Adrenal gland (tissue), 12 donors: Measurements from ENCODE around the gene ATF7IP. TPM values are rescaled to one million over a fixed set of nuclear protein-coding genes. Genes with fewer than 3 reads are reported as not detected.
A peak's percentile ranks its signal among the peaks of the same experiment; 100 is the strongest.

Experiments
- DNase-seq, 7 donors: peaks; one replicate each; pipeline ENCODE4 v3.0.0-alpha.2; 2019 to 2020
- H3K27ac ChIP-seq, 5 donors: fragments of 200-600 bp; sonication (generic) in 4 of 5; 1 replicate in 3 of 5; 2 replicates in 2 of 5; pipeline versions ENCODE4 v1.5.1 to v1.8.0; 2016 to 2020; ENCODE audit warnings: mild to moderate bottlenecking in 1 of 5
- H3K27me3 ChIP-seq: fragments of 200-600 bp; 2 replicates; pipeline ENCODE4 v1.8.0; 2021
- H3K36me3 ChIP-seq, 2 donors: fragments of 200-600 bp; replicated peaks in 1 of 2; 1 replicate in 1 of 2; 2 replicates in 1 of 2; pipeline versions ENCODE4 v1.5.1 to v1.8.0; 2018 to 2022
- H3K4me1 ChIP-seq, 2 donors: fragments of 200-600 bp; replicated peaks in 1 of 2; 1 replicate in 1 of 2; 2 replicates in 1 of 2; pipeline versions ENCODE4 v1.5.1 to v1.8.0; 2018 to 2021
- H3K4me3 ChIP-seq, 4 donors: fragments of 200-600 bp; sonication (generic) in 3 of 4; one replicate each; pipeline ENCODE4 v1.5.1; 2016 to 2018
- H3K9me3 ChIP-seq, 3 donors: fragments of 200-600 bp; sonication (generic) in 1 of 3; replicated peaks in 1 of 3; 1 replicate in 2 of 3; 2 replicates in 1 of 3; pipeline versions ENCODE4 v1.5.1 to v1.8.0; 2016 to 2021
- POLR2A ChIP-seq, 2 donors: fragments of 450-650 bp; IDR thresholded peaks; one replicate each; pipeline ENCODE4 v1.6.1; 2017; ENCODE audit warnings: antibody characterized with exemption in 2 of 2, mild to moderate bottlenecking in 2 of 2, moderate library complexity in 1 of 2
- WGBS, 4 donors: extraction: QIAGEN DNeasy Blood & Tissue Kit in 2 of 4; methylation state at CpG; one replicate each; pipeline versions ENCODE4 v1.1.5 to v1.1.7; 2013 to 2017; 5-methylcytosine and 5-hydroxymethylcytosine counted together
- intact Hi-C, 2 donors: fragments of 100-400 bp; cut with DNase I; formaldehyde crosslinking; loops; one replicate each; pipeline versions ENCODE4 v1.14.1 to v1.15.0; 2022 to 2023
- polyA plus RNA-seq, 3 donors: library from polyadenylated mRNA; stranded (reverse); fragments of 200-250 nt in 2 of 3; fragments of 350-450 nt in 1 of 3; fragmentation: Illumina TruSeq in 1 of 3; extraction: RNeasy Lipid Tissue Mini Kit (QIAGEN cat#74804) in 1 of 3; gene quantifications; one replicate each; pipeline ENCODE4 v1.2.3, GENCODE V29; 2013 to 2014
- total RNA-seq, 9 donors: library from RNA; depleted of rRNA in 4 of 9; stranded (reverse); fragments of >200 nt in 4 of 9; fragments of 120-200 nt in 1 of 9; fragmentation: NEBNext Ultra II Directional in 1 of 9; extraction: Animal tissue kit (Norgen Biotek cat#: 25700) in 1 of 9; gene quantifications; one replicate each; pipeline versions ENCODE4 v1.1.0 to v1.2.4, GENCODE V29; 2013 to 2023
- TF ChIP-seq, protein P1 (sequence below), 6 experiments: fragments of 450-650 bp in 4 of 6; fragments of 200-600 bp in 2 of 6; sonication (generic) in 1 of 6; IDR thresholded peaks; 1 replicate in 5 of 6; 2 replicates in 1 of 6; pipeline versions ENCODE4 v1.5.1 to v1.8.0; 2016 to 2021; ENCODE audit warnings: antibody characterized with exemption in 6 of 6, mild to moderate bottlenecking in 2 of 6, moderate library complexity in 1 of 6
- donor health status: healthy with polysubstance abuse.
- donor health status: Bipolar disorder and iron deficiency.
- donor health status: DM: yes; HTN: yes; CAD: no.
- donor health status: DM: no; HTN: no; CAD: no.
- donor health status: DM: no; HTN: no; CAD: no.
- donor health status: DM: yes; HTN: yes; CAD: no.

The ATF7IP gene
- total and polyA plus RNA-seq, 12 donors, result 8.5 to 101 (median 45.3) TPM

DNA sequence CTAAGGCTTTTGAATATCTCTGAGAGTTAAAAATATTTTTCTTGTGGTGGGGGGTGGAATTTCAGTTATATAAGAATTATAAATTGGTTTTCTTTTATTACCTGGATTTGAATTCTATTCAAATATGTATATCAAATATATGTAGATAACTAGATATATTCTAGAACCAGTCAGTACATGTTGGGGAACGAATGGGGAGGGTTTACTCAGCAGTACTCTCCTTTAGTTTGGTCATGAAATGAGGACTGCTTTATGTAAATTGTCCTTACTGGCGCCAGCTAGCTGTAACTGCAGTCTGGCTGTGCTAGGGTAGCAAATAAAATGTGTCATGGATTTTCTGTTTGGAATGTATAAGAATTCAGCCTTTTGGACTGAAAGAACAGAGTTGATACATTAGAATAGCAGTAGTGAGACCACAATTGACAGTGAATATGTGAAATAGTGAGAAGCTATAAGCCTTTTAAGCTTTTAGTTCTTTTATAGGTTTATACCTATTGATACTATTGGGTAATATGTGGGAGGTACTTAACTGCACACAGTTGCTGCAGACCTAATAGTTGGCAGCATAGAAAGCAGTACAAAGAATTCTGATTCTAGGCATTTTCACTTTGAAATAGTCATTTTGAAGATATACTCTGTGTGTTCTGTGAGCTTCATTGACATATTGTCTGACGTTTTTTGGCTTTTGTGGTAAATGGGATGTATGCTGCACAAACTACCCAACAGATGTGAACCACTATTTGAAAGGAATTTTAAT, 29.0 kb downstream of the ATF7IP start:
- H3K36me3 ChIP-seq, result no peaks in the 10 kb centered on the region
- H3K4me3 ChIP-seq, result peak overlapping the region in 1 of 4 donors; percentile 28
- TF ChIP-seq, protein P1, sequence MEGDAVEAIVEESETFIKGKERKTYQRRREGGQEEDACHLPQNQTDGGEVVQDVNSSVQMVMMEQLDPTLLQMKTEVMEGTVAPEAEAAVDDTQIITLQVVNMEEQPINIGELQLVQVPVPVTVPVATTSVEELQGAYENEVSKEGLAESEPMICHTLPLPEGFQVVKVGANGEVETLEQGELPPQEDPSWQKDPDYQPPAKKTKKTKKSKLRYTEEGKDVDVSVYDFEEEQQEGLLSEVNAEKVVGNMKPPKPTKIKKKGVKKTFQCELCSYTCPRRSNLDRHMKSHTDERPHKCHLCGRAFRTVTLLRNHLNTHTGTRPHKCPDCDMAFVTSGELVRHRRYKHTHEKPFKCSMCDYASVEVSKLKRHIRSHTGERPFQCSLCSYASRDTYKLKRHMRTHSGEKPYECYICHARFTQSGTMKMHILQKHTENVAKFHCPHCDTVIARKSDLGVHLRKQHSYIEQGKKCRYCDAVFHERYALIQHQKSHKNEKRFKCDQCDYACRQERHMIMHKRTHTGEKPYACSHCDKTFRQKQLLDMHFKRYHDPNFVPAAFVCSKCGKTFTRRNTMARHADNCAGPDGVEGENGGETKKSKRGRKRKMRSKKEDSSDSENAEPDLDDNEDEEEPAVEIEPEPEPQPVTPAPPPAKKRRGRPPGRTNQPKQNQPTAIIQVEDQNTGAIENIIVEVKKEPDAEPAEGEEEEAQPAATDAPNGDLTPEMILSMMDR (IDR thresholded peaks at IDR 0.05), result peak in 5 of 6 experiments; percentile 6 to 54 (median 43)
- TF ChIP-seq POLR2A (IDR thresholded peaks at IDR 0.05), result peak in 1 of 2 donors; percentile 48
- peak in 6 of 7 donors; percentile 34 to 68 (median 52) for DNase-seq
- H3K4me1 ChIP-seq, result peaks cover 31 to 70% of the 10 kb centered on the region in 2 donors
- intact Hi-C loops, result no loop called here
- 3 to 5% (median 5%) methylated on average over 3 of the region's 3 CpGs for WGBS, 4 donors
- H3K27ac ChIP-seq, result peak overlapping the region in 4 of 5 donors; percentile 15 to 64 (median 58)
- H3K27me3 ChIP-seq, result no peaks in the 10 kb centered on the region
- peaks cover 0 to 11% (median 3%) of the 10 kb centered on the region in 3 donors for H3K9me3 ChIP-seq

DNA sequence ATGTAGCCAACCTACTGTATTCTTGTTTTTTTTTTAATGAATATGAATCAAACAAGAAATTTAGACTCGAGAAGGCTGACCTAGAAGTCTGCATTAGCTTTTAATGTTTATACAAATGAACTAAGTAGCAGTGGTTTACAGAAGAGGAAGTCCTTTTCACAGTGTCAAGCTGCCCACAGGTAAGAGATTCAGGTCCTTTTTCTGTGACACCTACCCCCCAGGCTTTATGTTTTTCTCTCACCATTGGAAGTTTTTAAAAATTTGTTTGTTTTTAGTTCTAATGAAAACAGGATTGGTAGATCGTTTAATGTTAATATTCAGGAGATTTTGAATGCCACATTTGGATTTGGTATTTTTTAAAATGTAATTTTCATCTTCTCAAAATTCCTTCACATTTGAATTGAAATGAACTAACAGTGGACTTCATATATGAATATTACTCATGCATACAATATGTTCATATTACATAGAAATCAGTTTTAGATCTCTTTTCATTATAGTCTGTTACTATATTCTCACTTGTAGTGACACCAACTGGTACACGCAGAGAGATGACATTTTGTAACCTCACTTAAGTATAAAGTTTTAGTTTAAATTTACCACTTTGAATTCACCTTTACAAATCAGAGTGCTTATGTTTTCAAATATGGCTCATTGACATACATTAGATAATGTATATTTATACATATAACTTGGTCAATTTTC, 29.7 kb downstream of the ATF7IP start:
- DNase-seq, result no peak
- H3K27me3 ChIP-seq, result no peaks in the 10 kb centered on the region
- WGBS, 4 donors, result 33 to 45% (median 41%) methylated on average over 3 of the region's 3 CpGs
- peaks cover 0 to 14% (median 4%) of the 10 kb centered on the region in 3 donors for H3K9me3 ChIP-seq
- peak overlapping the region in 1 of 4 donors; percentile 28 for H3K4me3 ChIP-seq
- no peaks in the 10 kb centered on the region for H3K36me3 ChIP-seq
- peak overlapping the region in 4 of 5 donors; percentile 15 to 64 (median 58) for H3K27ac ChIP-seq
- peaks cover 31 to 70% of the 10 kb centered on the region in 2 donors for H3K4me1 ChIP-seq
- TF ChIP-seq, protein P1 (IDR thresholded peaks at IDR 0.05), result no peak
- TF ChIP-seq POLR2A (IDR thresholded peaks at IDR 0.05), result no peak
- intact Hi-C loops, result no loop called here

DNA sequence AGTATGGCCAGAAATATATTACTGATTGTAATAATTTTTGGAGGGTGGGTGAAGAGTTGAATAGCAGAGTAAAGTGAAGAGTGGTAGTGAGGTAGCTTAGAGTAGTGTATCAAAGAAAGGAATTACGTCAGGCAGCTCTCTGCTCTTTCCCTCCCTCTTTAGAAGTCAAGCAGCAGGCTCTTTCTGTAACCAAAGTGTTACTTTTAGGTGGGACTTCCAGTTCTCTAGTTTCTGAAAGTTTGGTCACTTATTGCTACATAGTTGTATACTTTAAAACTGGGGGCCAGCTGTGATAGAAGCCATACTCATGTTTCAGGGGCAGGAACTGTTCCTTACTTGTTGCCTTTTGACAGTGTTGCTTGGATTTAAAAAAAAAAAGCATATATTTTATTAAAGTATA, 30.6 kb downstream of the ATF7IP start:
- Histone ChIP-seq H3K36me3 (no peaks in the 10 kb centered on the region), H3K9me3 (peaks cover 0 to 14% (median 12%) of the 10 kb centered on the region in 3 donors), H3K4me3 (no peak overlapping the region), H3K27me3 (no peaks in the 10 kb centered on the region), H3K4me1 (peaks cover 28 to 63% of the 10 kb centered on the region in 2 donors), H3K27ac (no peak overlapping the region)
- no peak for DNase-seq
- intact Hi-C loops, result no loop called here
- no peak for TF ChIP-seq POLR2A (IDR thresholded peaks at IDR 0.05)
- TF ChIP-seq, protein P1 (IDR thresholded peaks at IDR 0.05), result no peak
- 55 to 69% (median 56%) methylated on average over 1 of the region's 1 CpG for WGBS, 4 donors

DNA sequence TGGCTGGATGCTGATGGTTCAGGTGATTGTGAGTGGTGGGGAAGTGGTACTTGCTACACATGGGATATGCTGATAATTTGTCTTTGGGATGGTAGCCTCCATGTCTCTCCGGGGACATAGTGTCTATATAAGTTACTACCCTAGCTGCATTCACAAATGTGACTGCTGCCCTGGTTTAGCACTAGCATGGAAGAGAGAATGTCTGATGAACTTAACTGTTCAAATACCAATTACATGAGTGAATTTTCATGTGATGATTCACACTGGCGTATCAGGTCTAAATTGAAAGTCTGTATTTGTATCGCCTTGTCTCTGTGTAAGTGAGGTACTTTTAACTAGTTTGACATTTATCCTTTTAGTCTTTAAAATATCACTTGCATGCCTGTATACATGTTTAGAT, 34.4 kb downstream of the ATF7IP start:
- Histone ChIP-seq H3K9me3 (peaks cover 0 to 14% (median 12%) of the 10 kb centered on the region in 3 donors), H3K27ac (no peak overlapping the region), H3K4me1 (peaks cover 19 to 47% of the 10 kb centered on the region in 2 donors), H3K36me3 (no peaks in the 10 kb centered on the region), H3K27me3 (no peaks in the 10 kb centered on the region), H3K4me3 (no peak overlapping the region)
- TF ChIP-seq, protein P1 (IDR thresholded peaks at IDR 0.05), result no peak
- TF ChIP-seq POLR2A (IDR thresholded peaks at IDR 0.05), result no peak
- intact Hi-C loops, result no loop called here
- DNase-seq, result no peak
- WGBS, 4 donors, result 85 to 97% (median 91%) methylated on average over 3 of the region's 3 CpGs
